SU-DHL-6 (cell line): ENCODE results near the gene COL13A1.

Experiments used
- H2AFZ ChIP-seq: fragments of 200-600 bp; sonication (generic); 2 replicates; pipeline ENCODE4 v1.6.1; 2014; ENCODE audit warnings: low read depth, mild to moderate bottlenecking, moderate library complexity, mixed read lengths, antibody characterized with exemption, low read length; ENCODE audit not compliant: severe bottlenecking
- H3F3A ChIP-seq: fragments of 200-600 bp; shearing (Covaris generic); 2 replicates; pipeline ENCODE4 v1.6.0; 2016; ENCODE audit warnings: antibody characterized with exemption, mild to moderate bottlenecking; ENCODE audit not compliant: insufficient read depth
- H3K27ac ChIP-seq: fragments of 200-600 bp; sonication (generic); 2 replicates; pipeline ENCODE4 v1.5.1; 2016; ENCODE audit warnings: low read depth, mild to moderate bottlenecking, low read length, moderate library complexity, mixed read lengths
- H3K27me3 ChIP-seq: fragments of 200-600 bp; sonication (generic), shearing (Covaris generic); 2 replicates; pipeline ENCODE4 v1.6.0; 2014; ENCODE audit warnings: mild to moderate bottlenecking, low read length
- H3K36me3 ChIP-seq: fragments of 200-600 bp; sonication (generic); 2 replicates; pipeline ENCODE4 v1.6.1; 2014; ENCODE audit warnings: mild to moderate bottlenecking, low read length, mixed read lengths
- H3K4me2 ChIP-seq: fragments of 300-600, 200-600 bp; shearing (Covaris generic), sonication (generic); 2 replicates; pipeline ENCODE4 v1.6.0; 2014; ENCODE audit warnings: low read length, low read depth, mild to moderate bottlenecking; ENCODE audit not compliant: poor library complexity, severe bottlenecking
- H3K4me3 ChIP-seq: fragments of 200-600 bp; sonication (generic); 2 replicates; pipeline ENCODE4 v1.5.1; 2014; ENCODE audit warnings: antibody characterized with exemption, low read length, mild to moderate bottlenecking, mixed read lengths; ENCODE audit not compliant: insufficient read depth, poor library complexity, severe bottlenecking
- H3K79me2 ChIP-seq: fragments of 200-600 bp; sonication (generic); 2 replicates; pipeline ENCODE4 v1.6.1; 2014; ENCODE audit warnings: mild to moderate bottlenecking, low read length, moderate library complexity; ENCODE audit not compliant: insufficient read depth
- H3K9ac ChIP-seq: fragments of 200-600 bp; sonication (generic); 2 replicates; pipeline ENCODE4 v1.7.0; 2014; ENCODE audit warnings: mild to moderate bottlenecking, low read length
- H3K9me2 ChIP-seq: fragments of 200-600 bp; sonication (generic); replicated peaks from 2 replicates; pipeline ENCODE4 v1.6.1; 2014; ENCODE audit warnings: low read length; ENCODE audit not compliant: insufficient read depth
- H3K9me3 ChIP-seq: fragments of 200-600 bp; sonication (generic); 2 replicates; pipeline ENCODE4 v1.6.1; 2014; ENCODE audit warnings: low read length, mixed read lengths; ENCODE audit not compliant: insufficient read depth
- H4K20me1 ChIP-seq: fragments of 200-600 bp; sonication (generic); 2 replicates; pipeline ENCODE4 v1.6.1; 2014; ENCODE audit warnings: low read depth, mild to moderate bottlenecking, antibody characterized with exemption, low read length, moderate library complexity, mixed read lengths
- CTCF ChIP-seq: fragments of 200-600 bp; sonication (generic); IDR thresholded peaks from one replicate; pipeline ENCODE4 v1.5.1; 2017; ENCODE audit warnings: antibody characterized with exemption, mild to moderate bottlenecking, low read length, moderate library complexity; ENCODE audit not compliant: insufficient read depth, poor library complexity, severe bottlenecking
- EZH2phosphoT487 ChIP-seq: fragments of 200-600 bp; sonication (generic), shearing (Covaris generic); conservative IDR thresholded peaks from 2 replicates; pipeline ENCODE4 v1.6.1; 2018; ENCODE audit warnings: mild to moderate bottlenecking, antibody characterized with exemption, low read length, moderate library complexity, mixed read lengths

Gene COL13A1

GRCh38 chr10:69818676-69819239 is 17.1 kb downstream of the COL13A1 start:
- TF ChIP-seq CTCF (no peak), EZH2phosphoT487 (no peak)
- Histone ChIP-seq H3K36me3 (no peaks in the 10 kb centered on the region), H4K20me1 (no peaks in the 10 kb centered on the region), H3K27ac (no peak overlapping the region), H3K4me3 (no peak overlapping the region), H3K4me2 (no peak overlapping the region), H3F3A (no peaks in the 10 kb centered on the region), H3K79me2 (no peaks in the 10 kb centered on the region), H3K9me3 (no peaks in the 10 kb centered on the region), H3K9me2 (no peaks in the 10 kb centered on the region), H3K9ac (no peak overlapping the region), H2AFZ (no peak overlapping the region), H3K27me3 (no peaks in the 10 kb centered on the region)

GRCh38 chr10:69819716-69820506 is 18.2 kb downstream of the COL13A1 start:
- H3K36me3 ChIP-seq, result no peaks in the 10 kb centered on the region
- no peak overlapping the region for H3K27ac ChIP-seq
- no peaks in the 10 kb centered on the region for H3K9me3 ChIP-seq
- TF ChIP-seq EZH2phosphoT487 (no peak), CTCF (no peak)
- no peak overlapping the region for H3K9ac ChIP-seq
- H4K20me1 ChIP-seq, result no peaks in the 10 kb centered on the region
- H3F3A ChIP-seq, result no peaks in the 10 kb centered on the region
- H2AFZ ChIP-seq, result no peak overlapping the region
- H3K79me2 ChIP-seq, result no peaks in the 10 kb centered on the region
- H3K9me2 ChIP-seq, result no peaks in the 10 kb centered on the region
- H3K27me3 ChIP-seq, result no peaks in the 10 kb centered on the region
- H3K4me3 ChIP-seq, result no peak overlapping the region
- no peak overlapping the region for H3K4me2 ChIP-seq

GRCh38 chr10:69820817-69821216 is 19.1 kb downstream of the COL13A1 start:
- no peaks in the 10 kb centered on the region for H3K9me3 ChIP-seq
- no peak overlapping the region for H3K9ac ChIP-seq
- no peak for TF ChIP-seq CTCF
- TF ChIP-seq EZH2phosphoT487, result no peak
- no peak overlapping the region for H3K27ac ChIP-seq
- no peaks in the 10 kb centered on the region for H3K36me3 ChIP-seq
- no peaks in the 10 kb centered on the region for H3K79me2 ChIP-seq
- no peaks in the 10 kb centered on the region for H3K27me3 ChIP-seq
- no peaks in the 10 kb centered on the region for H4K20me1 ChIP-seq
- H2AFZ ChIP-seq, result no peak overlapping the region
- H3F3A ChIP-seq, result no peaks in the 10 kb centered on the region
- no peak overlapping the region for H3K4me3 ChIP-seq
- no peaks in the 10 kb centered on the region for H3K9me2 ChIP-seq
- no peak overlapping the region for H3K4me2 ChIP-seq
